Subcutaneous preadipocyte (primary cell): ENCODE measurements around the gene XPO5. TPM values are rescaled to one million over a fixed set of nuclear protein-coding genes. Genes with fewer than 3 reads are reported as not detected.

Source experiments
- small RNA-seq: library from RNA; depleted of rRNA; stranded (forward); fragments of <200 nt; gene quantifications from one replicate; pipeline ENCODE3, GENCODE V24; 2012
- total RNA-seq: library from RNA; depleted of rRNA; stranded (reverse); fragments of >200 nt; gene quantifications from 2 replicates; pipeline ENCODE4 v1.2.3, GENCODE V29; 2012

XPO5 gene
- 33.4 and 53.6 TPM in 2 replicates for total RNA-seq

GRCh38 chr6:43575772-43576551 lies at the start of gene XPO5, which contains the start of gene POLH:
Gene XPO5 (minus strand): TSS chr6:43576038. CDS start chr6:43575864, 174 bp downstream.
Gene POLH (plus strand): TSS chr6:43576185. CDS start chr6:43582320, 6,135 bp downstream.

GRCh38 chr6:43516697-43517504 lies 58.9 kb downstream of the XPO5 start, which contains the start of the genes POLR1C and YIPF3:
Gene POLR1C (plus strand): TSS chr6:43517089. CDS start chr6:43517110, 21 bp downstream.
Gene YIPF3 (minus strand): TSS chr6:43516926. CDS start chr6:43516807, 119 bp downstream.

DNA sequence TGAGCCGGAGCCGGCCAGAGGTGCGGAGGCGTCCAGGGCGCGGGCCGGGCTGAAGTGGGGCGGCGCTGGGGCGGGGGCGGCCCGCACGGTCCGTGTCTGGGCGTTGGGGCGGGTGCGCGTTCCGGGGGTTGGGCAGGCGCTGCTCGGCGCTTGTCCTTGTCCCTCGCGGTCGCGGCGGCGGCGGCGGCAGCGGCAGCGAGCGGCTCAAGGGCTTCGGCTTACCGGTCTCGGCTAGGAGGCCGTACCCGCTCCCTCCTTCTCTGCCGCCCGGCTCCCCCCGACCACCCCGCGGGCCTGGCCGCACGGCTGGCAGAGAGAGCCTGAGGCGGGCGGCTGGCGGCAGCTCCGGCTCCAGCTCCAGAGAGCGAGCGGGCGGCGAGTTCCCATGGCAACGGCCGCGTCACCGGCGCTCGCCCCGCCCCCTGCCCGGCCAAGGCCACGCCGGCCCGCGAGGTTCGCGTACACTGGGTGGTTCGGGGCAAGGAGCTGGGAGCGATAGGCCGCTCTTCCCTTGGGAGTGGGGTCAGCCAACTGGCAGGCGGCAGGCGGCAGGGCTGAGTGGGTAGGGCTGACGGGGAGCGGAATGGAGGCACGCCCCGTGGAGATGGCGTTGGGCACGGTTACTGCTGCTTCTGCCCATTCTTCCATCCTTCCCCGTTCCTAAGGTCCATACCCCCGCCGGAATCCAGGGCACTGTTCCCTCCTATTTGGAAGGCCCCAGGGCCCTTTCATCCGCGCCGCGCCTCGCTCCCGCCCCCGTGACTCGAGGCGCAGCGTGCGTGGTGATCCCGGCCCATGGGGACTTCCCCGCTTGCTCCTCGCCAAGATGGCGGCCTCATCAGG lies 65.6 kb downstream of the XPO5 start, which contains the start of gene LRRC73:
Gene LRRC73, minus strand, starts transcription at position 363 of the 843 bp plus-strand sequence. CDS start 561 bp downstream, outside the sequence.

GRCh38 chr6:43477235-43478007 lies 98.4 kb downstream of the XPO5 start, which contains the start of gene TJAP1:
Gene TJAP1 (plus strand): TSS chr6:43477570. CDS start chr6:43499002, 21,432 bp downstream.

Small RNA genes within 50 kb of the gene (small RNA-seq; reads per million reads assigned to genes)
- gene RF00426 (not detected), gene RNU6-1113P (not detected)

Other genes with a start within 250 kb of the XPO5 start
- 7.7 and 9.8 TPM in 2 replicates for gene ZNF318, start 206.4 kb downstream of the XPO5 start, total RNA-seq
- gene ABCC10, start 148.5 kb downstream of the XPO5 start, total RNA-seq, result 23.1 and 30.7 TPM in 2 replicates
- gene DLK2, start 120.5 kb downstream of the XPO5 start, total RNA-seq, result 0.20 TPM in 1 of 2 replicates, not detected in the other
- 13.6 and 15.6 TPM in 2 replicates for gene TJAP1, start 98.5 kb downstream of the XPO5 start, total RNA-seq
- 0.37 and 1.4 TPM in 2 replicates for gene LRRC73, start 65.7 kb downstream of the XPO5 start, total RNA-seq
- gene YIPF3, start 59.1 kb downstream of the XPO5 start, total RNA-seq, result 62.8 and 68.0 TPM in 2 replicates
- 47.5 and 51.8 TPM in 2 replicates for gene POLR1C, start 58.9 kb downstream of the XPO5 start, total RNA-seq
- gene POLH, start 147 bp upstream of the XPO5 start, total RNA-seq, result 22.4 and 30.1 TPM in 2 replicates
- gene GTPBP2, start 53.2 kb upstream of the XPO5 start, total RNA-seq, result 35.6 and 50.0 TPM in 2 replicates
- 16.0 and 26.1 TPM in 2 replicates for gene MAD2L1BP, start 59.8 kb upstream of the XPO5 start, total RNA-seq
- gene RSPH9, start 69.0 kb upstream of the XPO5 start, total RNA-seq, result 0.39 and 0.73 TPM in 2 replicates
- 34.6 and 35.6 TPM in 2 replicates for gene MRPS18A, start 111.8 kb upstream of the XPO5 start, total RNA-seq
- 119 and 133 TPM in 2 replicates for gene VEGFA, start 194.2 kb upstream of the XPO5 start, total RNA-seq